ES-I3 (cell line): Measurements from ENCODE around the gene SCAP.
A peak's percentile ranks its signal among the peaks of the same experiment; 100 is the strongest.

ENCODE experiments used
- H3K36me3 ChIP-seq: 2 replicates; pipeline ENCODE4 v1.6.1; 2013; ENCODE audit warnings: mild to moderate bottlenecking, low read length, control low read depth, moderate library complexity; ENCODE audit not compliant: insufficient read depth
- H3K4me1 ChIP-seq: 2 replicates; pipeline ENCODE4 v1.6.1; 2013; ENCODE audit warnings: mild to moderate bottlenecking, control low read depth, low read length; ENCODE audit not compliant: insufficient read depth
- H3K9ac ChIP-seq: 2 replicates; pipeline ENCODE4 v1.6.1; 2013; ENCODE audit warnings: low read depth, mild to moderate bottlenecking, low read length, moderate library complexity
- H3K9me3 ChIP-seq: 2 replicates; pipeline ENCODE4 v1.6.1; 2013; ENCODE audit warnings: mild to moderate bottlenecking, low read length, moderate library complexity; ENCODE audit not compliant: control insufficient read depth, insufficient read depth

SCAP gene

DNA sequence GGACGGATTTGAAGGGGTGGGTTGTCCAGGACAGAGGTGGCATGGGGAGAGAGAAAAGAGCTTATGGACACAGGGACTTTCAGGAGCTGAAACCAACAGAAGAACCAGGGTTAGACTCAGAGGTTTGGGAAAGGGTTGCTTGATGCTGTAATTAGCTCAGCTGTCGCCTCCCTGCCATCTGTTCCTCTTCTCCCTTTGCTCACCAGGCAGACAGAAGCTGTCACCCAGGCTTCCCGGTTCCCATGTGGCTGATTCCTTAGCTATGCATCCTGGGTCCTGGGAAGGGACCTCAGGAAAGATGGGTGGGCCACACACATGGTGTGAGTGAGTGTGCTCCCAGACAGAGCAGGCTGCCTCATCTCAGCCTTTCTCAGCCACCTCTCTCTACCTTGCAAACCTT is 80.9 kb downstream of the SCAP start:
- no peaks in the 10 kb centered on the region; the same call in 1 of the 2 replicates for H3K36me3 ChIP-seq
- H3K9ac ChIP-seq: no peak overlapping the region
- no peaks in the 10 kb centered on the region for H3K4me1 ChIP-seq
- H3K9me3 ChIP-seq: no peaks in the 10 kb centered on the region

DNA sequence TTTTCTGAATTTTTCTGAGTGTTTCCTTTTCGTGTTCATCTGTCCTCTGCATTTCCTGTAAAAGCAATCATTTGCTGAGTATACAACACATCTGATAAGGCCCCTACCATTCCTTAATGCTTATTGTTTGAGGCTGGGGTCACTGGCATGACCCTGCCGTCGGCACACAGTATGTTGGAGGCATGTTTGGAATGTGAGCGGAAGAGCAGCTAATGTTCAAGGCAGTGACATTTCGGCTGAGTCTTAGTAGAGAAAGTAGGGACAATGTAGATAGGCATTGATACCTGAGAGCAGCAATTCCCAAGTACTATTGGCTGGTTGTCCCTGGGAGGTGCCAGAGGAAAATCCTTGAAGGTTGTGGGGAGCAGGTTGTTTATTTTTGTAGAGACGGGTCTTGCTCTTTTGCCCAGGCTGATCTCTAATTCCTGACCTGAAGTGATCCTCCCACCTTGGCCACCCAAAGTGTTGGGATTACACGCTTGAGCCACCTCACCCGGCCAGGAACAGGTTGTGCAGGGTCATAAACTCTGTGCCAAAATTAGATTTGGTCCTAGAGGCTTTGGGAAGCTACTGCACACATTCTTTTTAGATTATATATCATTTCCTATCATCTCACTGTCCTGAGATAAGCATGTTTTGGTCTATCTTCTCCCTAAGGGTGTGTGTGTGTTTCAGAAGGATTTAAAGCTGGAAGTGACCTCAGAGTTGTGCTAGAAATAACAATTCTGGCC is 81.4 kb downstream of the SCAP start:
- Histone ChIP-seq H3K9ac (no peak overlapping the region), H3K4me1 (no peaks in the 10 kb centered on the region), H3K9me3 (no peaks in the 10 kb centered on the region), H3K36me3 (no peaks in the 10 kb centered on the region; the same call in 1 of the 2 replicates)

DNA sequence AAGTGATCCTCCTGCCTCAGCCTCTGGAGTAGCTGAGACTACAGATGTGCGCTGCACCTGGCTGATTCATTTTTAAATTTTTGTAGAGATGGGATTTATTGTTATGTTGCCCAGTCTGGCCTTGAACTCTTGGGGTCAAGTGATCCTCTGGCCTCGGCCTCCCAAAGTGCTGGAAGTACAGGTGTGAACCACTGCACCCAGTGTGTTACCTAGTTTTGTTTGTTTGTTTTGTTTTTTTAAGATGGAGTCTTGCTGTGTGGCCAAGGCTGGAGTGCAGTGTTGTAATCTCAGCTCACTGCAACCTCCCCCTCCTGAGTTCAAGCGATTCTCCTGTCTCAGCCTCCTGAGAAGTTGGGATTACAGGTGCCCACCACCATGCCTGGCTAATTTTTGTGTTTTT is 82.8 kb downstream of the SCAP start:
- H3K9ac ChIP-seq: no peak overlapping the region
- H3K36me3 ChIP-seq: no peaks in the 10 kb centered on the region; the same call in 1 of the 2 replicates
- no peaks in the 10 kb centered on the region for H3K4me1 ChIP-seq
- no peaks in the 10 kb centered on the region for H3K9me3 ChIP-seq

DNA sequence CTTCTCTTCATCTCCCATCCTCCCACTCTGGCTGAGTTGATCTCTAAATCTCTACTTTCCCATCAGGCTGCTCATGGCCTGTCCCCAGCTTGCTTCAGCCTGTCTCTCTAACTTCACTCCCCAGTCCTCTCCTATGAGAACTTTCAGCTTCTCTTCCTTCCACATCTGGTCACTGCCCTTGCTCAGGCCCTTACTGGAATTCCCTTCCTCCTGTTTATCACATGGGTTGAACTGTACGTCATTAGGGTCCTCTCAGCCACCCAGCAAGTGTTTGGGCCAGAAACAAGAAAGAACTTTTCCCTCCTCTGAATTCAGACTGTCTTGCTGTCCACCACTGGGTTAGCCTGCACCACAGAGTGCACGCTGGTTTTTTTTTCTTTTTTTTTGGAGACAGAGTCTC is 89.9 kb downstream of the SCAP start:
- H3K4me1 ChIP-seq: no peaks in the 10 kb centered on the region

DNA sequence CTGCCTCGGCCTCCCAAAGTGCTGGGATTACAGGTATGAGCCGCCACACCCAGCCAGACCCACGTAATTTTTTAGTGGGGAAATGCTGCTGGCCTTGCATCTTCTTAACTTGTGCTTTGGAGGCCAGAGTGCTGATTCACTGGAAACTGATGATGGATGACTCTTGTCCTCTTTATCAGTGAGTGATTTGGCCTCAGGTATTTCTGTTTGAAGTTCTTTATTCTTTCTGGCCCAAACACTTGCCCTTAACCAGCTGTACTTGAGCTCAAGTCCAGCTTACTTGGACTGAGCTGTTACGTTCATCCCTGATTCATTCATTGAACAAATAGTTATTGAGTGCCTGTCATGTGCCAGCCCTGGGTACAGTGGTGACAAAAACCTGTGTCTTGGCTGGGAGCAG is 90.7 kb downstream of the SCAP start:
- H3K36me3 ChIP-seq: no peaks in the 10 kb centered on the region
- H3K9ac ChIP-seq: no peak overlapping the region
- H3K4me1 ChIP-seq: no peaks in the 10 kb centered on the region
- no peaks in the 10 kb centered on the region for H3K9me3 ChIP-seq

More for the DNA sequence above, 89.9 kb downstream of the SCAP start:
- no peak overlapping the region for H3K9ac ChIP-seq
- no peaks in the 10 kb centered on the region for H3K9me3 ChIP-seq
- no peaks in the 10 kb centered on the region for H3K36me3 ChIP-seq

DNA sequence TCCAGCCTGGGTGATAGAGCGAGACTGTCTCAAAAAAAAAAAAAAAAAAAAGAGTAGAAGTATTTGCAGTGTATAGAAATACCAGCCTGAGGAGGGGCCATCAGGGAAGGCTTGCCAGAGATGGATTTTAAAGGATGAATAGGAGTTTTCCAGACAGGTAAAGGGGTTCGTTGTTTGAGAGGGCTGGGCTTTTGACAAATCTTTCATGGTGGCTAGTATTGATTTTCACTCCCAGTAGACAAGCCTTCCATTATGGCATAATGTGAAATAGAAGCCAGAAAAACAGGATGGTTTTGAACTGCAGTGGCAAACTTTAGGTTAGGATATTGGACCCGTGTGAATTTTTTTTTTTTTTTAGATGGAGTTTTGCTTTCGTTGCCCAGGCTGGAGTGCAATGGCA is 91.3 kb downstream of the SCAP start:
- no peak overlapping the region for H3K9ac ChIP-seq
- H3K4me1 ChIP-seq: no peaks in the 10 kb centered on the region
- H3K9me3 ChIP-seq: no peaks in the 10 kb centered on the region
- no peaks in the 10 kb centered on the region for H3K36me3 ChIP-seq

DNA sequence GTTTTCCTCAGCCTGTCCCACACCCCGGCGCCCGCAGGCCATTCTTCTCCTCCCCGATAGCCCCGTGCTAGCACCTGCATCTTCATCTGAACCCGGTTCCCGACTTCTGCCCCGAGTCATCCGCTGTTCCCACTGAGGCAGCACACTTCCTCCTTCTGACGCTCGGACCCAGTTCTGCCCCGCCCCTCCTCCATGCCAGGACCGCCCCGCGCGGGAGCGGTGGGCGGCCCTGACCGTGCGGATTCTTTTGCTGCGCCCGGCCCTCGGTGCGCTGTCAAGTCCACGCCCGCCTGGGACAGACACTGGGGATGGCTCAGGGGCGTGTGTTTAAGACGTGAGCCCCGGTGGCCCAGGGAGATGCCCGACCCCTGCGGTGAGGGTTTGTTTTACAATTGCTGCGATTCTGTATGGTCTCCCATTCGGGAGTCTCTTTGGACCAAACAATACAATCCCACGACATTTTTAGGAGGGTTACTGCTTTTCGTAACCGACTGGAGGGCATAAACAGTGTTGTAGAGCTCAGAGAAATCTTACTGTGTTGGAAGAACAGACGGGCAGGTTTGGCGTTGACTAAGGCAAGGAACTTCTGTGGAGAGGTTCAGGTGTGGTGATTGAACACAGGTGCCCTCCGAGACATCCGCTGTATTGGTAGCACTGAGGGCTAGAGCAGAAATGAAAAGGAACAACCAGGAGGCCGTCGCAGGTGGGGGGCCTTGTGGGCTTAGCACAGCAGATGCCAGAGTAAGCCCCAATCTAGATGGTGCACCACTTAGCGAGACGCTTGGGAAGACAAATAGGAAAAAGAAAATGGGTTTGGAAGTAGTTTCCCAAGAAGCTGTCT is 94.2 kb downstream of the SCAP start:
- Histone ChIP-seq H3K9ac (peak overlapping the region; percentile 88), H3K36me3 (no peaks in the 10 kb centered on the region), H3K4me1 (no peaks in the 10 kb centered on the region), H3K9me3 (no peaks in the 10 kb centered on the region)

DNA sequence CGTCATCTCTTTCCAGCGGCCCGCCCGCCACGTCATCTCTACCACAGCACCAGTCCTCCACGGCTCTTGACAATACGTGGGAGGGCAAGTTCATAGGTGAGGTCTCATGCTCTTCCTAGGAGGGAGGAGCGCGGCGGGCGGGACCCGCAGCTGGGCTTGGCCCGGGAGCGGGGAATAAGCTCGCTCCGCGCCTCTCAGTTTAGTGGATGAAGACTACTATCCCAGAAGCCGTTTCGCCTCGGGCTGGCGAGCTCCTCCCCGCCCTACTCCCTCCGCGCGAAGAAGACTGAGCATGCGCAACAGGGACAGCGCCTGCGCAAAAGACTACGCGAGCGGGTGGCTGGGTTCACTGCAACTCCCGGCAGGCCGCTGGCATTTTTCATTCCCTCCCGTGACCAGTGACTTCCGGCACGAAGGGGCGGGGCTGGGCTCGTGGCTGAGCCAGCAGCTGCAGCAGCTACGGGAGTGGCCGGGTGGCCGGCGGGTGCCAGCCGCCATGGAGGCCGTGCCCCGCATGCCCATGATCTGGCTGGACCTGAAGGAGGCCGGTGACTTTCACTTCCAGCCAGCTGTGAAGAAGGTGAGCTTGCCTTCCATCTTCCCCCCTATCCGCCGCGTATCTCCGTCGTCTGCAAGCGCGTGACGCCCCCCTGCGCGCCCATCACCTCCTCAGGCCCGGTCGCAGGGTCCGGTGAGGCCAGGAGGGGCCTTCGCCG is 95.0 kb downstream of the SCAP start, which contains the start of gene PTPN23:
TSS of gene PTPN23 (plus strand) at position 421 of the 716 bp plus-strand sequence. CDS start at position 497, 76 bp downstream.
- Histone ChIP-seq H3K9me3 (no peaks in the 10 kb centered on the region), H3K9ac (peak within 1 kb of the TSS; percentile 88), H3K4me1 (no peaks in the 10 kb centered on the region), H3K36me3 (no peaks in the 10 kb centered on the region)

DNA sequence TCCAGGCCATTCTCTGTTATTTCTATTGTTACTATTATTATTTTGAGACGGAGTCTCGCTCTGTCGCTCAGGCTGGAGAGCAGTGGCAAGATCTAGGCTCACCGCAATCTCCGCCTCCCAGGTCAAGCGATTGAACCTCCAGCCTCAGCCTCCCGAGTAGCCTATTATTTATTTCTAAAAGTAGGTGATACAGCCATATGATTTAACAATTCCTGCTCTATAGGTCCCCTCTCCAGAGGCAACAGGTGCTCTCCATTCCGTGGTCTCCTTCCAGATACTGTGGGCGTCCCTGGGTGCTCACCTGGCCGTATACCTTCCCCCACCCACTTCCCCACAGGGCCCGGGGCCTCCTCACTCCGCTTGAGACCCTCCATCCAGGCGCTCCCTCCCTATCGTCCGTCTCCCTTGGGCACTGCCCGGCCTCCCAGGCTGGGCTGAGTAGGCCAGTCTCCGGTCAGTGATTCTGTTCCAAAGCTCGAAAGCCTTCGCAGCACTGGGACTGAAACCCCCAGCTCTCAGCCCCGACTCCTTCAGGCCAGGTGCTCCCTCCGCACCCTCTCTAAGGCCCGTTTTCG is 95.6 kb downstream of the SCAP start:
- Histone ChIP-seq H3K9ac (peak overlapping the region; percentile 88), H3K4me1 (no peaks in the 10 kb centered on the region), H3K36me3 (no peaks in the 10 kb centered on the region), H3K9me3 (no peaks in the 10 kb centered on the region)

DNA sequence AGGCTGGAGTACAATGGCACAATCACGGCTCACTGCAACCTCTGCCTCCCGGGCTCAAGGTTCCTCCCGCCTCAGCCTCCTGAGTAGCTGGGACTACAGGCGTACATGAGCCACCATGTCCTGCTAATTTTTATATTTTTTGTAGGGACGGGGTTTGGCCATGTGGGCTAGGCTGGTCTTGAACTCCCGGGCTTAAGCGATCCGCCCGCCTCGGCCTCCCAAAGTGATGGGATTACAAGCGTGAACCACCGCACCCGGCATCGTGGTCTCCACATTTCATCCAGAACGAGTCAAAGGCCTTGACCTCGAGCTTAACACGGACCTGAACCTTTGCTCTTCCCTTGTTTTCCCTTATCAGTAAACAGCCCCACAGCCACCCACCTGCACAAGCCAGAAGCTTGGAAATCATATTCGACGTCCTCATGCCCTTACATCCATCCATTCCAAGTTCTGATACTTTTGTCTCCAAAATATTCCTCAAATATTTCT is 96.3 kb downstream of the SCAP start:
- Histone ChIP-seq H3K4me1 (no peaks in the 10 kb centered on the region), H3K9ac (peak overlapping the region; percentile 88), H3K36me3 (no peaks in the 10 kb centered on the region), H3K9me3 (no peaks in the 10 kb centered on the region)

DNA sequence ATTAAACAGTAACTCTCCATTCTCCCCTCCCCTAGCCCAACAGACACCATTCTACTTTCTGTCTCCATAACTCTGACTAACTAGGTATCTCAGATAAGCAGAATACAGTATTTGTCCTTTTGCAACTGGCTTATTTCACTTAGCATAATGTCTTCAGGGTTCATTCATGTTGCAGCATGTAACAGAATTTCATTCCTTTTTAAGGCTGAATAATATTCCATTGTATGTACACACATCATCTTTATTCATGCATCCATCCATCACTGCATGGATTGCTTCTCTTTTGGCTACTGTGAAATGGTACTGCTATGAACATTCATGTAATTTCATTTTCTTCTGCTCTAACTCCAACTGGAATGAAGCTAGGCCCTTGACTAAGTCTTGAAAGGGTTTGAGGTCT is 96.9 kb downstream of the SCAP start:
- H3K9me3 ChIP-seq: no peaks in the 10 kb centered on the region
- H3K4me1 ChIP-seq: no peaks in the 10 kb centered on the region
- no peaks in the 10 kb centered on the region for H3K36me3 ChIP-seq
- H3K9ac ChIP-seq: no peak overlapping the region

DNA sequence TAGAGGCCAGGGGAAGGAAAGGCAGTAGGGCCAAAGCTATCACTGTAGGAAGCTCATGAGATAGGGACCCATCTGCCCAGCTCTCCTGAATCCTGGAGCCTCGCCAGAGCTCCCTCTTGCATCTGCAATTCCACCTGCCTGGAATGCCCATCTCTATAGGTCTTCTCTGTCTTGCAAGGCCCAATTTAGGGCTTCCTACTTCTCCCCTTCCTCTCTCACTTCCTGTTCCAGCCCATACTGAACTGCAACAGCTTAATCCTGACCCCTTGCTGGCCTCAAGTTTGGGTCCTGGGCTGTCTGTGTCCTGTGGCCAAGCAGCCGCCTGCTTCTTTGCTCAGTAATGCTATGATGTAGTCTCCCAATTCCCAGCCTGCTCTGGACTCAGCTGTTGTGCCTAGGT is 98.6 kb downstream of the SCAP start:
- Histone ChIP-seq H3K4me1 (no peaks in the 10 kb centered on the region), H3K36me3 (no peaks in the 10 kb centered on the region), H3K9ac (no peak overlapping the region), H3K9me3 (no peaks in the 10 kb centered on the region)

DNA sequence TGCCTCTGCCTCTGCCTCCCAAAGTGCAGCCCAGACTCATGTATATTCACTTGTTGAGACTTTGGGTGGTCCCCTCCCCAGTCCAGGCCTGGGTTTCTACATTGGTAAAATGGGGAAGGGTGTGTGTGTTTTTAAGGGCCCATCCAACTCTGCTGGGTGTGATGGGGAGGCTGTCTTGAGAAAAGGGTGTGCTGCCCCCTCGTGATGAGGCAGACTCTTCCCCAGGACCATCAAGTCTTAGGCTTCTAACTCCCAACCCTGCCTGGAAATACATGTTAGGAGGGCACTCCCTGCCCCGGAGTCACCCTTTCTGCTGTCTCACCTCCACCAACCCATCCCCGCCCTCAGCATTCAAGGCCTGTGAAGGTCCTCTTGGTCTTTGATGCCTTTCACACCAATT is 99.3 kb downstream of the SCAP start:
- Histone ChIP-seq H3K9me3 (no peaks in the 10 kb centered on the region), H3K9ac (no peak overlapping the region), H3K36me3 (no peaks in the 10 kb centered on the region), H3K4me1 (no peaks in the 10 kb centered on the region; the same call in 1 of the 2 replicates)

DNA sequence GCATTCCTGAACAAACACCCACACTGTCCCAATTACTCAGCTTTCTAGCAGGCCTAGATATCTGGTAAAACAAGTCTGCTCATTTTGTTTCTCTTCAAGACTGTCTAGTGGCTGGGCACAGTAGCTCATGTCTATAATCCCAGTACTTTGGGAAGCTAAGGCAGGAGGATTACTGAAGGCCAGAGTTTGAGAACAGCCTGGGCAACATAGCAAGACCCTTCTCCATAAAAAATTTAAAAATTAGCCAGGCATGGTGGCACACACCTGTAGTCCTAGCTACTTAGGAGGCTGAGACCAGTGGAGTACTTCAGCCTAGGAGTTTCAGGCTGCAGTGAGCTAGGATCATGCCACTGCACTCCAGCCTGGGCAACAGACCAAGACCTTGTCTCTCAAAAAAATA is 101.2 kb downstream of the SCAP start:
- H3K9ac ChIP-seq: no peak overlapping the region
- H3K4me1 ChIP-seq: no peaks in the 10 kb centered on the region; the same call in 1 of the 2 replicates
- no peaks in the 10 kb centered on the region for H3K9me3 ChIP-seq
- H3K36me3 ChIP-seq: no peaks in the 10 kb centered on the region
